ENCODE results near the gene FGF1.

FGF1 gene

GRCh38 chr5:142626099-142626498 lies 59.8 kb downstream of the FGF1 start:
- Histone ChIP-seq H2AFZ (peak overlapping the region; percentile 19), H3K27me3 (ENCODE audit: control insufficient read depth, insufficient read depth, low read length) (no peaks in the 10 kb centered on the region), H3K79me2 (no peaks in the 10 kb centered on the region), H3K4me2 (ENCODE audit: low read length) (no peak overlapping the region), H3K36me3 (ENCODE audit: control insufficient read depth, insufficient read depth, low read length) (no peaks in the 10 kb centered on the region), H3K9me3 (ENCODE audit: control insufficient read depth, low read length) (no peaks in the 10 kb centered on the region), H3K4me1 (peaks cover 31% of the 10 kb centered on the region), H3K4me3 (ENCODE audit: low read depth, low read length) (no peak overlapping the region), H3K9ac (no peak overlapping the region), H3K27ac (peak overlapping the region; percentile 42)
- no peak for TF ChIP-seq CTCF (IDR thresholded peaks at IDR 0.05)

GRCh38 chr5:142621227-142621626 lies 64.7 kb downstream of the FGF1 start:
- TF ChIP-seq CTCF (IDR thresholded peaks at IDR 0.05) = no peak
- no peak overlapping the region for H3K4me3 ChIP-seq (ENCODE audit: low read depth, low read length)
- no peak overlapping the region for H3K27ac ChIP-seq
- no peaks in the 10 kb centered on the region for H3K36me3 ChIP-seq (ENCODE audit: control insufficient read depth, insufficient read depth, low read length)
- peaks cover 23% of the 10 kb centered on the region for H3K4me1 ChIP-seq
- H3K79me2 ChIP-seq = no peaks in the 10 kb centered on the region
- no peak overlapping the region for H3K4me2 ChIP-seq (ENCODE audit: low read length)
- H3K27me3 ChIP-seq (ENCODE audit: control insufficient read depth, insufficient read depth, low read length) = no peaks in the 10 kb centered on the region
- peak overlapping the region; percentile 10 for H2AFZ ChIP-seq
- H3K9ac ChIP-seq = no peak overlapping the region
- H3K9me3 ChIP-seq (ENCODE audit: control insufficient read depth, low read length) = no peaks in the 10 kb centered on the region

- Histone ChIP-seq H3K27ac (no peak overlapping the region), H3K79me2 (no peaks in the 10 kb centered on the region), H3K4me3 (ENCODE audit: low read depth, low read length) (no peak overlapping the region), H3K9ac (no peak overlapping the region), H3K4me1 (peaks cover 9% of the 10 kb centered on the region), H3K4me2 (ENCODE audit: low read length) (no peak overlapping the region), H3K36me3 (ENCODE audit: control insufficient read depth, insufficient read depth, low read length) (no peaks in the 10 kb centered on the region), H2AFZ (no peak overlapping the region), H3K27me3 (ENCODE audit: control insufficient read depth, insufficient read depth, low read length) (no peaks in the 10 kb centered on the region), H3K9me3 (ENCODE audit: control insufficient read depth, low read length) (no peaks in the 10 kb centered on the region)
- TF ChIP-seq CTCF (IDR thresholded peaks at IDR 0.05) = no peak
These were observed 66.1 kb downstream of the FGF1 start for GRCh38 chr5:142619815-142620214.

- H3K79me2 ChIP-seq = no peaks in the 10 kb centered on the region
- no peaks in the 10 kb centered on the region for H3K27me3 ChIP-seq (ENCODE audit: control insufficient read depth, insufficient read depth, low read length)
- no peaks in the 10 kb centered on the region for H3K36me3 ChIP-seq (ENCODE audit: control insufficient read depth, insufficient read depth, low read length)
- no peaks in the 10 kb centered on the region for H3K9me3 ChIP-seq (ENCODE audit: control insufficient read depth, low read length)
- peaks cover 18% of the 10 kb centered on the region for H3K4me1 ChIP-seq
- no peak overlapping the region for H3K4me2 ChIP-seq (ENCODE audit: low read length)
- no peak overlapping the region for H3K27ac ChIP-seq
- no peak overlapping the region for H3K4me3 ChIP-seq (ENCODE audit: low read depth, low read length)
- no peak overlapping the region for H2AFZ ChIP-seq
- no peak overlapping the region for H3K9ac ChIP-seq
- TF ChIP-seq CTCF (IDR thresholded peaks at IDR 0.05) = no peak
These were observed 67.8 kb downstream of the FGF1 start for GRCh38 chr5:142618130-142618523.

- Histone ChIP-seq H3K27me3 (ENCODE audit: control insufficient read depth, insufficient read depth, low read length) (no peaks in the 10 kb centered on the region), H3K4me2 (ENCODE audit: low read length) (no peak overlapping the region), H3K9ac (no peak overlapping the region), H3K27ac (no peak overlapping the region), H3K79me2 (no peaks in the 10 kb centered on the region), H3K36me3 (ENCODE audit: control insufficient read depth, insufficient read depth, low read length) (no peaks in the 10 kb centered on the region), H3K9me3 (ENCODE audit: control insufficient read depth, low read length) (no peaks in the 10 kb centered on the region), H3K4me1 (peaks cover 22% of the 10 kb centered on the region), H3K4me3 (ENCODE audit: low read depth, low read length) (no peak overlapping the region), H2AFZ (no peak overlapping the region)
- no peak for TF ChIP-seq CTCF (IDR thresholded peaks at IDR 0.05)
These were observed 68.3 kb downstream of the FGF1 start for GRCh38 chr5:142617416-142618129.

Measured in parathyroid adenoma (tissue), 2 donors.